OCI-LY7 (cell line): ENCODE data around the gene WNT8A. TPM values are rescaled to one million over a fixed set of nuclear protein-coding genes. Genes with fewer than 3 reads are reported as not detected.

Experiments used
- BruUV-seq: library from RNA; stranded (reverse); fragments of 400-500 nt; replicated peaks from 2 replicates; lab custom pipeline; 2021; lab: Mats Ljungman, UMichigan
- CTCF ChIA-PET: fragments of 300-600 bp; sonication (Branson Sonifier 250); formaldehyde crosslinking; loops from one replicate; lab custom pipeline; 2022; ENCODE audit warnings: antibody characterized with exemption; ENCODE audit not compliant: unreplicated experiment; lab: Charles Lee
- POLR2A ChIA-PET: fragments of 300-600 bp; sonication (Branson Sonifier 250); formaldehyde crosslinking; loops from one replicate; lab custom pipeline; 2022; ENCODE audit warnings: antibody characterized with exemption; lab: Charles Lee
- DNase-seq: peaks from one replicate; pipeline ENCODE4 v3.0.0-alpha.2; 2015; ENCODE audit warnings: low spot score
- H2AFZ ChIP-seq: fragments of 200-600 bp; sonication (generic), shearing (Covaris generic); 2 replicates; pipeline ENCODE4 v1.6.1; 2014; ENCODE audit warnings: mild to moderate bottlenecking, antibody characterized with exemption, low read length, moderate library complexity
- H3K27ac ChIP-seq: fragments of 200-600 bp; sonication (generic); 2 replicates; pipeline ENCODE4 v1.5.1; 2014; ENCODE audit warnings: mixed run types, low read depth, mild to moderate bottlenecking, moderate library complexity, low read length, inconsistent platforms; ENCODE audit not compliant: poor library complexity, severe bottlenecking
- H3K36me3 ChIP-seq: fragments of 200-600 bp; sonication (generic); 2 replicates; pipeline ENCODE4 v1.6.1; 2014; ENCODE audit warnings: mild to moderate bottlenecking, antibody characterized with exemption, low read length, moderate library complexity, mixed read lengths; ENCODE audit not compliant: insufficient read depth
- H3K4me1 ChIP-seq: fragments of 200-600 bp; sonication (generic); 2 replicates; pipeline ENCODE4 v1.5.1; 2014; ENCODE audit warnings: mild to moderate bottlenecking, low read length; ENCODE audit not compliant: insufficient read depth, poor library complexity, severe bottlenecking
- H3K4me2 ChIP-seq: fragments of 200-600 bp; sonication (generic); 2 replicates; pipeline ENCODE4 v1.6.1; 2014; ENCODE audit warnings: mild to moderate bottlenecking, low read length
- H3K4me3 ChIP-seq: fragments of 200-600 bp; sonication (generic); 2 replicates; pipeline ENCODE4 v1.5.1; 2014; ENCODE audit warnings: mild to moderate bottlenecking, low read depth, low read length; ENCODE audit not compliant: poor library complexity, severe bottlenecking
- H3K79me2 ChIP-seq: fragments of 200-600 bp; sonication (generic); 2 replicates; pipeline ENCODE4 v1.6.1; 2016; ENCODE audit warnings: low read depth, mild to moderate bottlenecking, low read length, moderate library complexity, mixed read lengths; ENCODE audit not compliant: insufficient read depth
- H3K9me2 ChIP-seq: fragments of 200-600 bp; sonication (generic); 2 replicates; pipeline ENCODE4 v1.6.1; 2016; ENCODE audit warnings: mild to moderate bottlenecking, low read length, mixed read lengths; ENCODE audit not compliant: insufficient read depth
- H3K9me3 ChIP-seq: fragments of 200-600 bp; sonication (generic); 2 replicates; pipeline ENCODE4 v1.6.1; 2014; ENCODE audit warnings: mild to moderate bottlenecking, mixed run types, low read length, mixed read lengths
- H4K20me1 ChIP-seq: fragments of 200-600 bp; sonication (generic); 2 replicates; pipeline ENCODE4 v1.6.1; 2014; ENCODE audit warnings: mild to moderate bottlenecking, antibody characterized with exemption, low read length, moderate library complexity, mixed read lengths; ENCODE audit not compliant: insufficient read depth
- CTCF ChIP-seq: fragments of 200-600 bp; sonication (generic); conservative IDR thresholded peaks from 2 replicates; pipeline ENCODE4 v1.5.1; 2014; ENCODE audit warnings: mild to moderate bottlenecking, antibody characterized with exemption, low read length, moderate library complexity, mixed read lengths
- EZH2phosphoT487 ChIP-seq: fragments of 200-600 bp; sonication (generic); IDR thresholded peaks from 2 replicates; pipeline ENCODE4 v1.6.1; 2018; ENCODE audit warnings: low read depth, borderline replicate concordance, mild to moderate bottlenecking, mixed run types, antibody characterized with exemption, low read length, moderate library complexity, mixed read lengths
- intact Hi-C: fragments of 100-400 bp; cut with micrococcal nuclease; formaldehyde crosslinking; loops from one replicate; pipeline ENCODE4 v1.10.0; 2022; ENCODE audit not compliant: unreplicated experiment
- total RNA-seq, 2 experiments: library from RNA; depleted of rRNA in 1 of 2; stranded (reverse); fragments of >200 nt in 1 of 2; shearing (Covaris generic) in 1 of 2; gene quantifications; 2 replicates each; pipeline ENCODE4 v1.2.3, GENCODE V29; 2014 to 2022

WNT8A gene
- total RNA-seq, 2 experiments from 2014 or later = not detected

DNA sequence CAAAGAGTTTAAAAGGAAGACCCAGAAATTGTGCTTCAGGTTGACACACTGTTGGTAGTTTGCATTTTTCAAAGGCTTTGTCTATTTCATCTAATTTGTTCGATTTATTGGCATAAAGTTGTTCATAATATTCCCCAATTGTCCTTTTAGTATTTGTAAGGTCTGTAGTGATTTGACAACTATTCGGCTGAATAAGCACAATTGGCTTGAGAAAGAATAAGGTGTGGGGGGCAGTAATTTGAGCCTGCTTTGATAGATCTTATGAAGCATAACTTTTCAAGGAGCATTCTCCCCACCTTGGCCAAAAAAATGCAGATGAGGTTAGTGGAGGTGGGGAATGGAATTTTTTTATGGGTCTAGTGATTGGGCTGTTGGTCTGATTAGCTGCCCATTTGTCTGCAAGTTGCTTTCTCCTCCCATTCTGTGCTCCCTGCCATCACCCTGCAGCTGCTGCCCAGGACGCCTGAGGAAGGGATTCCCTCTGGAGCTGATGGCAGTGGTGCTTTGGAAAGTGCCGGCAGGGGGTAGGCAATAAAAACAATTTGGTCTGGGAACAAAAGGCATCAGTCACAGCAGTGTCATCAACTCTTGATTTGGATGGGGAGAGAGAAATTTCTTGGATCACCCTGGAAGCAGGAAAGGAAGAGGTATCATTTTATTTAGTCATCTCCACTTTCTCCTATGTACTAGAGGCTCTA lies 26.6 kb downstream of the WNT8A start:
- no peaks in the 10 kb centered on the region for H3K36me3 ChIP-seq
- no peaks in the 10 kb centered on the region for H3K79me2 ChIP-seq
- H4K20me1 ChIP-seq = no peaks in the 10 kb centered on the region
- H3K9me3 ChIP-seq = no peaks in the 10 kb centered on the region
- no peak overlapping the region for H2AFZ ChIP-seq
- CTCF ChIA-PET = no interaction called here
- POLR2A ChIA-PET = interaction anchor here (1.0 kb wide), 1 partner anchor 11 kb away, joined by 3 read pairs; no protein-coding TSS in a partner anchor
- no peak for TF ChIP-seq CTCF
- no peak for TF ChIP-seq EZH2phosphoT487
- no peak overlapping the region for H3K4me2 ChIP-seq
- no peak for DNase-seq
- BruUV-seq = no TSS peak
- no peaks in the 10 kb centered on the region for H3K4me1 ChIP-seq
- no peak overlapping the region for H3K27ac ChIP-seq
- H3K4me3 ChIP-seq = no peak overlapping the region
- no peaks in the 10 kb centered on the region for H3K9me2 ChIP-seq
- intact Hi-C loops = no loop called here

DNA sequence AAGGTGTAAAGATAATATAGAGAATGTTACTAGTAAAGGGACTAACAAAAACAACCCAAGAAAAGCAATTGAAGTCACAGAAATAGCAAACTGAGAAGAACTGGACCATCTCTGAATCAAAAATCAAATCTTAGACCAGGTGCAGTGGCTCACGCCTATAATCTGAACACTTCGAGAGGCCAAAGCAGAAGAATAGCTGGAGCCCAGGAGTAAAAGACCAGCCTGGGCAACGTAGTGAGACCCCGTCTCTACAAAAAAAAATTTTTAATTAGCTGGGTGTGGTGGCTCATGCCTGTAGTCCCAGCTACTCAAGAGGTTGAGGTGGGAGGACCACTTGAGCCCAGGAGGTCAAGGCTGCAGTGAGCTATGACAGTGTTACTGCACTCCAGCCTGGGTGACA lies 27.3 kb downstream of the WNT8A start:
- Histone ChIP-seq H4K20me1 (no peaks in the 10 kb centered on the region), H3K79me2 (no peaks in the 10 kb centered on the region), H3K9me3 (no peaks in the 10 kb centered on the region), H3K4me1 (no peaks in the 10 kb centered on the region), H3K4me3 (no peak overlapping the region), H2AFZ (no peak overlapping the region), H3K36me3 (no peaks in the 10 kb centered on the region), H3K9me2 (no peaks in the 10 kb centered on the region), H3K4me2 (no peak overlapping the region), H3K27ac (no peak overlapping the region)
- DNase-seq = no peak
- no TSS peak for BruUV-seq
- intact Hi-C loops = no loop called here
- ChIA-PET CTCF (no interaction called here), POLR2A (no interaction called here)
- TF ChIP-seq EZH2phosphoT487 (no peak), CTCF (no peak)

- no peaks in the 10 kb centered on the region for H3K79me2 ChIP-seq
- H3K9me2 ChIP-seq = no peaks in the 10 kb centered on the region
- H3K9me3 ChIP-seq = no peaks in the 10 kb centered on the region
- no peaks in the 10 kb centered on the region for H4K20me1 ChIP-seq
- no peak for TF ChIP-seq EZH2phosphoT487
- TF ChIP-seq CTCF = no peak
- intact Hi-C loops = no loop called here
- no peak overlapping the region for H3K4me3 ChIP-seq
- no peak for DNase-seq
- H3K4me1 ChIP-seq = no peaks in the 10 kb centered on the region
- H3K36me3 ChIP-seq = no peaks in the 10 kb centered on the region
- no peak overlapping the region for H3K4me2 ChIP-seq
- ChIA-PET CTCF (no interaction called here), POLR2A (interaction anchor here (0.6 to 0.9 kb wide), 2 partner anchors 23 to 26 kb away, joined by 3 read pairs; no protein-coding TSS in a partner anchor)
- no peak overlapping the region for H3K27ac ChIP-seq
- BruUV-seq = no TSS peak
- H2AFZ ChIP-seq = no peak overlapping the region
Observed at GRCh38 chr5:138111937-138112336, 28.1 kb downstream of the WNT8A start.
